ENCODE measurements around the gene TKFC. TPM values are rescaled to one million over a fixed set of nuclear protein-coding genes. Genes with fewer than 3 reads are reported as not detected.

TKFC gene
- total RNA-seq, 2 experiments from 2014 or later: 31.5 to 34.3 TPM

GRCh38 chr11:61343792-61344745 lies 11.0 kb downstream of the TKFC start:
- H3K4me1 Mint-ChIP-seq: peaks cover 6% of the 10 kb centered on the region
- H3K27ac Mint-ChIP-seq: no peak overlapping the region
- DNase-seq (no peak), ATAC-seq (ENCODE audit: low read depth) (no peak)
- no peak overlapping the region for H3K4me3 Mint-ChIP-seq
- no peaks in the 10 kb centered on the region for H3K9me3 Mint-ChIP-seq
- H3K27me3 Mint-ChIP-seq: no peaks in the 10 kb centered on the region
- no peaks in the 10 kb centered on the region for H3K36me3 Mint-ChIP-seq
- POLR2A ChIA-PET: no interaction called here

GRCh38 chr11:61345170-61345610 lies 12.2 kb downstream of the TKFC start:
- POLR2A ChIA-PET: interaction anchor here (0.5 to 2.4 kb wide), 2 partner anchors 10 to 17 kb away, joined by 3 to 11 read pairs; partner anchors contain the start of genes CYB561A3 and TMEM138
- Mint-ChIP-seq H3K4me1 (peaks cover 6% of the 10 kb centered on the region), H3K27me3 (no peaks in the 10 kb centered on the region), H3K9me3 (no peaks in the 10 kb centered on the region), H3K36me3 (peaks cover 3% of the 10 kb centered on the region), H3K4me3 (no peak overlapping the region), H3K27ac (no peak overlapping the region)
- DNase-seq (no peak), ATAC-seq (ENCODE audit: low read depth) (no peak)

GRCh38 chr11:61345954-61346843 lies 13.2 kb downstream of the TKFC start:
- Mint-ChIP-seq H3K4me3 (no peak overlapping the region), H3K36me3 (peaks cover 3% of the 10 kb centered on the region), H3K27ac (peak overlapping the region; percentile 68), H3K9me3 (no peaks in the 10 kb centered on the region), H3K27me3 (no peaks in the 10 kb centered on the region), H3K4me1 (peaks cover 6% of the 10 kb centered on the region)
- DNase-seq (no peak), ATAC-seq (ENCODE audit: low read depth) (peak; percentile 49)
- POLR2A ChIA-PET: interaction anchor here (0.6 to 2.4 kb wide), 3 partner anchors 10 to 16 kb away, joined by 3 to 11 read pairs (median 3); partner anchors contain the start of genes CYB561A3 and TMEM138

- Mint-ChIP-seq H3K36me3 (peaks cover 6% of the 10 kb centered on the region), H3K27ac (peak overlapping the region; percentile 25), H3K4me1 (peaks cover 6% of the 10 kb centered on the region), H3K9me3 (no peaks in the 10 kb centered on the region), H3K27me3 (no peaks in the 10 kb centered on the region), H3K4me3 (no peak overlapping the region)
- ATAC-seq (ENCODE audit: low read depth): no peak
- DNase-seq: no peak
- POLR2A ChIA-PET: interaction anchor here (1.4 kb wide), 1 partner anchor 13 kb away, joined by 3 read pairs; no protein-coding TSS in a partner anchor
Measured at GRCh38 chr11:61347916-61348461, 15.0 kb downstream of the TKFC start.

GRCh38 chr11:61349189-61349751 lies 16.2 kb downstream of the TKFC start:
- POLR2A ChIA-PET: no interaction called here
- Mint-ChIP-seq H3K27ac (no peak overlapping the region), H3K4me3 (no peak overlapping the region), H3K9me3 (no peaks in the 10 kb centered on the region), H3K27me3 (no peaks in the 10 kb centered on the region), H3K4me1 (peaks cover 10% of the 10 kb centered on the region), H3K36me3 (peaks cover 13% of the 10 kb centered on the region)
- DNase-seq: no peak
- no peak for ATAC-seq (ENCODE audit: low read depth)

- H3K36me3 Mint-ChIP-seq: peaks cover 13% of the 10 kb centered on the region
- no peak overlapping the region for H3K4me3 Mint-ChIP-seq
- no peaks in the 10 kb centered on the region for H3K9me3 Mint-ChIP-seq
- DNase-seq (no peak), ATAC-seq (ENCODE audit: low read depth) (no peak)
- H3K27me3 Mint-ChIP-seq: no peaks in the 10 kb centered on the region
- no peak overlapping the region for H3K27ac Mint-ChIP-seq
- POLR2A ChIA-PET: no interaction called here
- peaks cover 10% of the 10 kb centered on the region for H3K4me1 Mint-ChIP-seq
Measured at GRCh38 chr11:61349916-61350315, 16.9 kb downstream of the TKFC start.

GRCh38 chr11:61350336-61350735 lies 17.3 kb downstream of the TKFC start:
- no peak overlapping the region for H3K4me3 Mint-ChIP-seq
- no peaks in the 10 kb centered on the region for H3K27me3 Mint-ChIP-seq
- no peaks in the 10 kb centered on the region for H3K9me3 Mint-ChIP-seq
- no peak overlapping the region for H3K27ac Mint-ChIP-seq
- peaks cover 10% of the 10 kb centered on the region for H3K4me1 Mint-ChIP-seq
- peaks cover 13% of the 10 kb centered on the region for H3K36me3 Mint-ChIP-seq
- DNase-seq (no peak), ATAC-seq (ENCODE audit: low read depth) (no peak)
- POLR2A ChIA-PET: no interaction called here

GRCh38 chr11:61350803-61351202 lies 17.8 kb downstream of the TKFC start:
- no peaks in the 10 kb centered on the region for H3K27me3 Mint-ChIP-seq
- H3K36me3 Mint-ChIP-seq: peaks cover 13% of the 10 kb centered on the region
- H3K4me1 Mint-ChIP-seq: peaks cover 10% of the 10 kb centered on the region
- H3K9me3 Mint-ChIP-seq: no peaks in the 10 kb centered on the region
- POLR2A ChIA-PET: no interaction called here
- DNase-seq (no peak), ATAC-seq (ENCODE audit: low read depth) (no peak)
- no peak overlapping the region for H3K27ac Mint-ChIP-seq
- no peak overlapping the region for H3K4me3 Mint-ChIP-seq

- POLR2A ChIA-PET: interaction anchor here (1.5 kb wide), 1 partner anchor 10 kb away, joined by 4 read pairs; the partner anchor contains the start of gene TMEM138
- peaks cover 17% of the 10 kb centered on the region for H3K36me3 Mint-ChIP-seq
- H3K27me3 Mint-ChIP-seq: no peaks in the 10 kb centered on the region
- ATAC-seq (ENCODE audit: low read depth): no peak
- H3K4me3 Mint-ChIP-seq: no peak overlapping the region
- no peak overlapping the region for H3K27ac Mint-ChIP-seq
- no peak for DNase-seq
- H3K9me3 Mint-ChIP-seq: no peaks in the 10 kb centered on the region
- H3K4me1 Mint-ChIP-seq: peaks cover 5% of the 10 kb centered on the region
Measured at GRCh38 chr11:61352038-61352437, 19.0 kb downstream of the TKFC start.

GRCh38 chr11:61353131-61354067 lies 20.4 kb downstream of the TKFC start:
- H3K4me3 Mint-ChIP-seq: no peak overlapping the region
- H3K27me3 Mint-ChIP-seq: no peaks in the 10 kb centered on the region
- ATAC-seq (ENCODE audit: low read depth) (no peak), DNase-seq (no peak)
- H3K9me3 Mint-ChIP-seq: no peaks in the 10 kb centered on the region
- peaks cover 17% of the 10 kb centered on the region for H3K36me3 Mint-ChIP-seq
- POLR2A ChIA-PET: interaction anchor here (0.8 kb wide), 1 partner anchor 12 kb away, joined by 3 read pairs; no protein-coding TSS in a partner anchor
- H3K4me1 Mint-ChIP-seq: peaks cover 7% of the 10 kb centered on the region
- H3K27ac Mint-ChIP-seq: peak overlapping the region; percentile 48

- POLR2A ChIA-PET: interaction anchor here (0.8 kb wide), 1 partner anchor 12 kb away, joined by 3 read pairs; no protein-coding TSS in a partner anchor
- Mint-ChIP-seq H3K27ac (no peak overlapping the region), H3K4me1 (peaks cover 10% of the 10 kb centered on the region), H3K27me3 (no peaks in the 10 kb centered on the region), H3K9me3 (no peaks in the 10 kb centered on the region), H3K36me3 (peaks cover 17% of the 10 kb centered on the region), H3K4me3 (no peak overlapping the region)
- no peak for ATAC-seq (ENCODE audit: low read depth)
- no peak for DNase-seq
Measured at GRCh38 chr11:61354208-61354607, 21.2 kb downstream of the TKFC start.

GRCh38 chr11:61356706-61357105 lies 23.7 kb downstream of the TKFC start:
- Mint-ChIP-seq H3K9me3 (no peaks in the 10 kb centered on the region), H3K27me3 (no peaks in the 10 kb centered on the region), H3K4me1 (peaks cover 25% of the 10 kb centered on the region), H3K36me3 (peaks cover 14% of the 10 kb centered on the region), H3K4me3 (no peak overlapping the region), H3K27ac (no peak overlapping the region)
- DNase-seq (no peak), ATAC-seq (ENCODE audit: low read depth) (no peak)
- POLR2A ChIA-PET: no interaction called here

Measured in activated naive CD8-positive, alpha-beta T cell treated with anti-CD3 and anti-CD28 coated beads, Interleukin-2, amount 10 ng/mL, durations not matched to agents 7 days and 5 days (primary cell).